H1 (cell line): ENCODE data around the gene SLC2A13. TPM values are rescaled to one million over a fixed set of nuclear protein-coding genes. Genes with fewer than 3 reads are reported as not detected.

Source experiments
- HDAC6 ChIP-seq: IDR thresholded peaks from one replicate; pipeline ENCODE4 v1.7.1; 2012; ENCODE audit warnings: low read depth, mild to moderate bottlenecking, inconsistent platforms, low read length, moderate library complexity
- polyA plus RNA-seq, 7 experiments: library from polyadenylated mRNA; depleted of rRNA in 3 of 7; stranded (reverse) in 5 of 7; unstranded in 2 of 7; fragments of >200 nt in 5 of 7; fragments of 200-250 nt in 2 of 7; gene quantifications; 1 replicate in 5 of 7; 2 replicates in 1 of 7; 4 replicates in 1 of 7; pipeline versions ENCODE4 v1.2.1 to v1.2.3, GENCODE V29; 2011 to 2013; ENCODE audit warnings: missing spikeins in 2 of 7, mixed read lengths in 2 of 7
- total RNA-seq: library from RNA; stranded (reverse); fragmentation: NEBNext Ultra II Directional; extraction: Animal tissue kit (Norgen Biotek cat#: 25700); gene quantifications from 2 replicates; pipeline ENCODE4 v1.2.1, GENCODE V29; 2021

The SLC2A13 gene
- total and polyA plus RNA-seq, 2 of the 8 experiments (the other 6 are each of a cell fraction or from before 2014, with no cell fraction given), result 2.8 to 9.6 TPM

DNA sequence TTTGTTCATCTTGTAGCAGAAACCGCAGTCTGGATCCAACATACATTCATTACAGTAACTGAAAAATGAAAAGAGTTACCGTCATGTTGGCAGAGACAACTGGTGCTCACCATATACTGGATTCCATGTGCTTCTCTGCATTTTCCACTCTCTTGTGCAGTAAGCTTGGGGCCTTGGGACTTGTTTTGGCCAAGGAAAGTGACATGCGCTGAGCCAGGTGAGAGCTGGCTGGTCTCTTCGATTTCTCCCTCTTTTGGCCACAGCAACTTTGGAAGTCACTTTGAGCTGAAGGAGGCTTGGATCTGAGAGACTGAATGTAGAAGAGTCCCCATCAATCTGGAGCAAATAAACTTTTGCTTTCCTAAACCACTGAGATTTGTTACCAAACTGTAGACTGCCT is 275.7 kb downstream of the SLC2A13 start (continued):
- no peak for TF ChIP-seq HDAC6
- TF ChIP-seq, all 59 proteins: peak for 0
